ENCODE measurements around the gene USP17L19.
"Not testable (repeated sequence)": the region's sequence is repeated elsewhere in the genome, so short reads cannot be mapped to it uniquely, and the experiment has no call there.

Gene USP17L19

DNA sequence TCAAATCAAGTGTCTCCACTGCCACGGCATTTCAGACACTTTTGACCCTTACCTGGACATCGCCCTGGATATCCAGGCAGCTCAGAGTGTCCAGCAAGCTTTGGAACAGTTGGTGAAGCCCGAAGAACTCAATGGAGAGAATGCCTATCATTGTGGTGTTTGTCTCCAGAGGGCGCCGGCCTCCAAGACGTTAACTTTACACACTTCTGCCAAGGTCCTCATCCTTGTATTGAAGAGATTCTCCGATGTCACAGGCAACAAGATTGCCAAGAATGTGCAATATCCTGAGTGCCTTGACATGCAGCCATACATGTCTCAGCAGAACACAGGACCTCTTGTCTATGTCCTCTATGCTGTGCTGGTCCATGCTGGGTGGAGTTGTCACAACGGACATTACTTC, 22.9 kb upstream of the USP17L19 start:
- H3K4me1 ChIP-seq (ENCODE audit: control insufficient read depth, low read depth, low read length); H3K4me3 ChIP-seq (ENCODE audit: low read length); H2BK15ac ChIP-seq (replicated peaks; ENCODE audit: low read depth); H3K79me1 ChIP-seq (ENCODE audit: low read length); H3K36me3 ChIP-seq (ENCODE audit: control insufficient read depth, insufficient read depth, low read length); H3K4ac ChIP-seq (ENCODE audit: low read depth, low read length); H3K27ac ChIP-seq (ENCODE audit: low read depth, low read length); H3K27me3 ChIP-seq (ENCODE audit: insufficient read depth, low read length, poor library complexity); H2AK5ac ChIP-seq (ENCODE audit: low read length); H4K5ac ChIP-seq (ENCODE audit: low read length); H3K79me2 ChIP-seq (ENCODE audit: control insufficient read depth, insufficient read depth, low read length); H3K56ac ChIP-seq (ENCODE audit: low read length); H4K8ac ChIP-seq (ENCODE audit: low read depth, low read length); H3K9ac ChIP-seq (ENCODE audit: low read length); H3K18ac ChIP-seq (ENCODE audit: low read length); H2BK5ac ChIP-seq (ENCODE audit: low read length); DNase-seq; H3K23ac ChIP-seq (ENCODE audit: low read length); H2BK120ac ChIP-seq (ENCODE audit: low read depth, low read length); H3K4me2 ChIP-seq (ENCODE audit: low read length): not testable (repeated sequence)
- WGBS (ENCODE audit: extremely low coverage, insufficient coverage, low lambda C conversion rate): no CpG with 5 or more reads among the region's 8 CpGs

DNA sequence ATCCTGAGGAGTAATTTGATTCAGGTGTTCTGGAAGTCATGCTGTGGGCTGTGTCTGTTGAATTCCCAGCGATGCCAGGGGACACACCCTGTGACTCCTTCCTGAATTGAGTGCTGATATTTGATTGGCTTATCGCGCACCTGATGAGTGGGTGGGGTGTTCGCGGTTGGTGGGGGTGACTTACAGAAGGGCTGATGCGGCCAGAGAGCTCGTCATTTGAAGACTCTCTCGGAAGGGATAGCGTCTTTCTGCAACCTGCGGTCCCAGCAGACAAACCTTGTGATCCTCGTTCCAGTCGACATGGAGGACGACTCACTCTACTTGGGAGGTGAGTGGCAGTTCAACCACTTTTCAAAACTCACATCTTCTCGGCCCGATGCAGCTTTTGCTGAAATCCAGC, 19.1 kb upstream of the USP17L19 start, which contains the start of gene USP17L15:
Gene USP17L15, plus strand, starts transcription at position 301 of the 400 bp plus-strand sequence. Its CDS starts 0 bp downstream, at position 301.
- not testable (repeated sequence) for H3K4me1 ChIP-seq (ENCODE audit: control insufficient read depth, low read depth, low read length); H3K4ac ChIP-seq (ENCODE audit: low read depth, low read length); H3K56ac ChIP-seq (ENCODE audit: low read length); H2BK120ac ChIP-seq (ENCODE audit: low read depth, low read length); H3K79me2 ChIP-seq (ENCODE audit: control insufficient read depth, insufficient read depth, low read length); H2AK5ac ChIP-seq (ENCODE audit: low read length); H3K23ac ChIP-seq (ENCODE audit: low read length); H3K27ac ChIP-seq (ENCODE audit: low read depth, low read length); H2BK15ac ChIP-seq (replicated peaks; ENCODE audit: low read depth); H4K8ac ChIP-seq (ENCODE audit: low read depth, low read length); H4K5ac ChIP-seq (ENCODE audit: low read length); H3K79me1 ChIP-seq (ENCODE audit: low read length); H3K4me3 ChIP-seq (ENCODE audit: low read length); H3K9ac ChIP-seq (ENCODE audit: low read length); H2BK5ac ChIP-seq (ENCODE audit: low read length); H3K4me2 ChIP-seq (ENCODE audit: low read length); H3K18ac ChIP-seq (ENCODE audit: low read length); H3K27me3 ChIP-seq (ENCODE audit: insufficient read depth, low read length, poor library complexity); DNase-seq; H3K36me3 ChIP-seq (ENCODE audit: control insufficient read depth, insufficient read depth, low read length)
- WGBS (ENCODE audit: extremely low coverage, insufficient coverage, low lambda C conversion rate): no CpG with 5 or more reads among the region's 15 CpGs

DNA sequence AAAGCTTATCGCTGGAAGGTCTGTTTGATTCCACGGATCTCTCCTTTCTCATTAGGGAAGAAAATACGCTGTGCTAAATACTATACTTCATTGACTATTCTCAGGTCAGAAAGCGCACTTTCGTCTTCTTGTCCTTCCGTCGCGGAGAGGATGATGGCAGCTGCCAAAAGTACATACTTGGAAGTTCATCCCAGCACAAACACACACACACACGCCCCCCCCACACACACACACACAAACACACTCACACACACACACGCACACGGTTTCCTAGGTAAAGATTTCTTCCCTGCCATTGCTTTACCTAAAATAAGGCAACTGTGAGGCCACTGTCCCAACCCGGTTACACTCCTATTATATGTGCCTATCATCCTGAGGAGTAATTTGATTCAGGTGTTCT, 14.7 kb upstream of the USP17L19 start:
- H3K4ac ChIP-seq (ENCODE audit: low read depth, low read length); H2BK120ac ChIP-seq (ENCODE audit: low read depth, low read length); H2BK5ac ChIP-seq (ENCODE audit: low read length); H3K56ac ChIP-seq (ENCODE audit: low read length); H3K79me1 ChIP-seq (ENCODE audit: low read length); H3K27me3 ChIP-seq (ENCODE audit: insufficient read depth, low read length, poor library complexity); H3K4me2 ChIP-seq (ENCODE audit: low read length); H4K5ac ChIP-seq (ENCODE audit: low read length); H3K4me1 ChIP-seq (ENCODE audit: control insufficient read depth, low read depth, low read length); H3K23ac ChIP-seq (ENCODE audit: low read length); H2BK15ac ChIP-seq (replicated peaks; ENCODE audit: low read depth); H2AK5ac ChIP-seq (ENCODE audit: low read length); H3K79me2 ChIP-seq (ENCODE audit: control insufficient read depth, insufficient read depth, low read length); H4K8ac ChIP-seq (ENCODE audit: low read depth, low read length); H3K18ac ChIP-seq (ENCODE audit: low read length); H3K9ac ChIP-seq (ENCODE audit: low read length); H3K36me3 ChIP-seq (ENCODE audit: control insufficient read depth, insufficient read depth, low read length); H3K27ac ChIP-seq (ENCODE audit: low read depth, low read length): not testable (repeated sequence)
- no CpG with 5 or more reads among the region's 12 CpGs for WGBS (ENCODE audit: extremely low coverage, insufficient coverage, low lambda C conversion rate)
- DNase-seq: peak; percentile 1
- peak overlapping the region; percentile 44 for H3K4me3 ChIP-seq (ENCODE audit: low read length)

GRCh38 chr4:9243579-9243978, 9.6 kb upstream of the USP17L19 start, which contains the start of gene USP17L17:
Gene USP17L17, plus strand, starts transcription at chr4:9243879. Its CDS starts 0 bp downstream, at chr4:9243879.
- not testable (repeated sequence) for H3K4me2 ChIP-seq (ENCODE audit: low read length); H3K9ac ChIP-seq (ENCODE audit: low read length); H3K56ac ChIP-seq (ENCODE audit: low read length); H2BK120ac ChIP-seq (ENCODE audit: low read depth, low read length); H3K27ac ChIP-seq (ENCODE audit: low read depth, low read length); H4K5ac ChIP-seq (ENCODE audit: low read length); H3K79me2 ChIP-seq (ENCODE audit: control insufficient read depth, insufficient read depth, low read length); H3K27me3 ChIP-seq (ENCODE audit: insufficient read depth, low read length, poor library complexity); H4K8ac ChIP-seq (ENCODE audit: low read depth, low read length); H2BK15ac ChIP-seq (replicated peaks; ENCODE audit: low read depth); H3K4me3 ChIP-seq (ENCODE audit: low read length); H3K79me1 ChIP-seq (ENCODE audit: low read length); H3K4ac ChIP-seq (ENCODE audit: low read depth, low read length); H3K18ac ChIP-seq (ENCODE audit: low read length); H3K23ac ChIP-seq (ENCODE audit: low read length); DNase-seq; H2BK5ac ChIP-seq (ENCODE audit: low read length); H3K36me3 ChIP-seq (ENCODE audit: control insufficient read depth, insufficient read depth, low read length); H2AK5ac ChIP-seq (ENCODE audit: low read length); H3K4me1 ChIP-seq (ENCODE audit: control insufficient read depth, low read depth, low read length)
- WGBS (ENCODE audit: extremely low coverage, insufficient coverage, low lambda C conversion rate): no CpG with 5 or more reads among the region's 14 CpGs

- H3K56ac ChIP-seq (ENCODE audit: low read length); H3K9ac ChIP-seq (ENCODE audit: low read length); H3K27ac ChIP-seq (ENCODE audit: low read depth, low read length); H2BK15ac ChIP-seq (replicated peaks; ENCODE audit: low read depth); H2AK5ac ChIP-seq (ENCODE audit: low read length); H4K8ac ChIP-seq (ENCODE audit: low read depth, low read length); H3K27me3 ChIP-seq (ENCODE audit: insufficient read depth, low read length, poor library complexity); H3K18ac ChIP-seq (ENCODE audit: low read length); H3K79me1 ChIP-seq (ENCODE audit: low read length); H3K23ac ChIP-seq (ENCODE audit: low read length); H2BK5ac ChIP-seq (ENCODE audit: low read length); H3K79me2 ChIP-seq (ENCODE audit: control insufficient read depth, insufficient read depth, low read length); H4K5ac ChIP-seq (ENCODE audit: low read length); H3K4me1 ChIP-seq (ENCODE audit: control insufficient read depth, low read depth, low read length); H3K4ac ChIP-seq (ENCODE audit: low read depth, low read length); H3K4me2 ChIP-seq (ENCODE audit: low read length); H3K4me3 ChIP-seq (ENCODE audit: low read length); H2BK120ac ChIP-seq (ENCODE audit: low read depth, low read length); H3K36me3 ChIP-seq (ENCODE audit: control insufficient read depth, insufficient read depth, low read length): not testable (repeated sequence)
- 100% methylated on average over 3 of the region's 26 CpGs for WGBS (ENCODE audit: extremely low coverage, insufficient coverage, low lambda C conversion rate)
- peak; percentile 0 for DNase-seq
Observed at GRCh38 chr4:9247953-9248680, 5.1 kb upstream of the USP17L19 start, which contains the start of gene USP17L18. Gene USP17L18, plus strand, starts transcription at chr4:9248630. Its CDS starts 0 bp downstream, at chr4:9248630.

DNA sequence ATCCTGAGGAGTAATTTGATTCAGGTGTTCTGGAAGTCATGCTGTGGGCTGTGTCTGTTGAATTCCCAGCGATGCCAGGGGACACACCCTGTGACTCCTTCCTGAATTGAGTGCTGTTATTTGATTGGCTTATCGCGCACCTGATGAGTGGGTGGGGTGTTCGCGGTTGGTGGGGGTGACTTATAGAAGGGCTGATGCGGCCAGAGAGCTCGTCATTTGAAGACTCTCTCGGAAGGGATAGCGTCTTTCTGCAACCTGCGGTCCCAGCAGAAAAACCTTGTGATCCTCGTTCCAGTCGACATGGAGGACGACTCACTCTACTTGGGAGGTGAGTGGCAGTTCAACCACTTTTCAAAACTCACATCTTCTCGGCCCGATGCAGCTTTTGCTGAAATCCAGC, 4.6 kb downstream of the USP17L19 start, which contains the start of gene USP17L20:
Gene USP17L20, plus strand, starts transcription at position 301 of the 400 bp plus-strand sequence. Its CDS starts 0 bp downstream, at position 301.
- H3K4me3 ChIP-seq (ENCODE audit: low read length); H4K8ac ChIP-seq (ENCODE audit: low read depth, low read length); H3K27ac ChIP-seq (ENCODE audit: low read depth, low read length); H2AK5ac ChIP-seq (ENCODE audit: low read length); H3K56ac ChIP-seq (ENCODE audit: low read length); H3K79me1 ChIP-seq (ENCODE audit: low read length); H3K4me1 ChIP-seq (ENCODE audit: control insufficient read depth, low read depth, low read length); H3K4me2 ChIP-seq (ENCODE audit: low read length); H3K36me3 ChIP-seq (ENCODE audit: control insufficient read depth, insufficient read depth, low read length); H3K9ac ChIP-seq (ENCODE audit: low read length); H3K79me2 ChIP-seq (ENCODE audit: control insufficient read depth, insufficient read depth, low read length); H3K18ac ChIP-seq (ENCODE audit: low read length); DNase-seq; H2BK120ac ChIP-seq (ENCODE audit: low read depth, low read length); H4K5ac ChIP-seq (ENCODE audit: low read length); H2BK5ac ChIP-seq (ENCODE audit: low read length); H3K27me3 ChIP-seq (ENCODE audit: insufficient read depth, low read length, poor library complexity); H2BK15ac ChIP-seq (replicated peaks; ENCODE audit: low read depth); H3K4ac ChIP-seq (ENCODE audit: low read depth, low read length); H3K23ac ChIP-seq (ENCODE audit: low read length): not testable (repeated sequence)
- no CpG with 5 or more reads among the region's 15 CpGs for WGBS (ENCODE audit: extremely low coverage, insufficient coverage, low lambda C conversion rate)

Data from mesendoderm (in vitro differentiated cells).